GM18517 (cell line): ENCODE data around the gene PXMP4.
A peak's percentile ranks its signal among the peaks of the same experiment; 100 is the strongest.

Source experiments
- ATAC-seq: cut with Tn5 transposase; IDR thresholded peaks from one replicate; pipeline ENCODE4 v1.9.1; 2021; ENCODE audit warnings: mild to moderate bottlenecking, moderate library complexity; ENCODE audit not compliant: unreplicated experiment

The PXMP4 gene

GRCh38 chr20:33732166-33732970 is 12.3 kb upstream of the PXMP4 start:
- ATAC-seq = peak; percentile 53

GRCh38 chr20:33731693-33732165 is 11.6 kb upstream of the PXMP4 start, which contains the start of gene ZNF341:
Gene ZNF341, plus strand, starts transcription at chr20:33731996. Its CDS starts 26 bp downstream, at chr20:33732022.
- ATAC-seq = peak; percentile 75

GRCh38 chr20:33730946-33731692 is 11.0 kb upstream of the PXMP4 start:
- no peak for ATAC-seq

GRCh38 chr20:33729101-33729500 is 9.0 kb upstream of the PXMP4 start:
- no peak for ATAC-seq

- no peak for ATAC-seq
Observed at GRCh38 chr20:33728463-33728862, 8.4 kb upstream of the PXMP4 start.

GRCh38 chr20:33727806-33728205 is 7.7 kb upstream of the PXMP4 start:
- ATAC-seq = no peak

- no peak for ATAC-seq
Observed at GRCh38 chr20:33727115-33727479, 7.0 kb upstream of the PXMP4 start.

GRCh38 chr20:33725607-33726264 is 5.6 kb upstream of the PXMP4 start:
- no peak for ATAC-seq

- no peak for ATAC-seq
Observed at GRCh38 chr20:33724439-33725094, 4.5 kb upstream of the PXMP4 start.

- ATAC-seq = no peak
Observed at GRCh38 chr20:33721391-33722140, 1.5 kb upstream of the PXMP4 start.

- ATAC-seq = no peak
Observed at GRCh38 chr20:33719277-33719988, 677 bp downstream of the PXMP4 start.

GRCh38 chr20:33716498-33716897 is 3.6 kb downstream of the PXMP4 start:
- no peak for ATAC-seq

GRCh38 chr20:33713865-33714367 is 6.2 kb downstream of the PXMP4 start:
- ATAC-seq = no peak

- ATAC-seq = no peak
Observed at GRCh38 chr20:33711446-33711738, 8.7 kb downstream of the PXMP4 start.

GRCh38 chr20:33710681-33711445 is 9.2 kb downstream of the PXMP4 start:
- no peak for ATAC-seq

GRCh38 chr20:33709905-33710541 is 10.1 kb downstream of the PXMP4 start:
- ATAC-seq = no peak

GRCh38 chr20:33709398-33709797 is 10.7 kb downstream of the PXMP4 start:
- ATAC-seq = no peak

- no peak for ATAC-seq
Observed at GRCh38 chr20:33707668-33708067, 12.4 kb downstream of the PXMP4 start.
